IPS-18c (cell line): Measurements from ENCODE around the gene SLC12A3.

Experiments used
- H3K4me3 ChIP-seq: 2 replicates; pipeline ENCODE4 v1.7.0; 2013; ENCODE audit warnings: low read depth, mild to moderate bottlenecking, low read length, moderate library complexity; ENCODE audit not compliant: insufficient read depth
- H3K9me3 ChIP-seq: one replicate; pipeline ENCODE4 v1.6.1; 2013; ENCODE audit warnings: mild to moderate bottlenecking, low read length, moderate library complexity; ENCODE audit not compliant: control insufficient read depth, insufficient read depth

Gene SLC12A3, protein sequence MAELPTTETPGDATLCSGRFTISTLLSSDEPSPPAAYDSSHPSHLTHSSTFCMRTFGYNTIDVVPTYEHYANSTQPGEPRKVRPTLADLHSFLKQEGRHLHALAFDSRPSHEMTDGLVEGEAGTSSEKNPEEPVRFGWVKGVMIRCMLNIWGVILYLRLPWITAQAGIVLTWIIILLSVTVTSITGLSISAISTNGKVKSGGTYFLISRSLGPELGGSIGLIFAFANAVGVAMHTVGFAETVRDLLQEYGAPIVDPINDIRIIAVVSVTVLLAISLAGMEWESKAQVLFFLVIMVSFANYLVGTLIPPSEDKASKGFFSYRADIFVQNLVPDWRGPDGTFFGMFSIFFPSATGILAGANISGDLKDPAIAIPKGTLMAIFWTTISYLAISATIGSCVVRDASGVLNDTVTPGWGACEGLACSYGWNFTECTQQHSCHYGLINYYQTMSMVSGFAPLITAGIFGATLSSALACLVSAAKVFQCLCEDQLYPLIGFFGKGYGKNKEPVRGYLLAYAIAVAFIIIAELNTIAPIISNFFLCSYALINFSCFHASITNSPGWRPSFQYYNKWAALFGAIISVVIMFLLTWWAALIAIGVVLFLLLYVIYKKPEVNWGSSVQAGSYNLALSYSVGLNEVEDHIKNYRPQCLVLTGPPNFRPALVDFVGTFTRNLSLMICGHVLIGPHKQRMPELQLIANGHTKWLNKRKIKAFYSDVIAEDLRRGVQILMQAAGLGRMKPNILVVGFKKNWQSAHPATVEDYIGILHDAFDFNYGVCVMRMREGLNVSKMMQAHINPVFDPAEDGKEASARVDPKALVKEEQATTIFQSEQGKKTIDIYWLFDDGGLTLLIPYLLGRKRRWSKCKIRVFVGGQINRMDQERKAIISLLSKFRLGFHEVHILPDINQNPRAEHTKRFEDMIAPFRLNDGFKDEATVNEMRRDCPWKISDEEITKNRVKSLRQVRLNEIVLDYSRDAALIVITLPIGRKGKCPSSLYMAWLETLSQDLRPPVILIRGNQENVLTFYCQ

DNA sequence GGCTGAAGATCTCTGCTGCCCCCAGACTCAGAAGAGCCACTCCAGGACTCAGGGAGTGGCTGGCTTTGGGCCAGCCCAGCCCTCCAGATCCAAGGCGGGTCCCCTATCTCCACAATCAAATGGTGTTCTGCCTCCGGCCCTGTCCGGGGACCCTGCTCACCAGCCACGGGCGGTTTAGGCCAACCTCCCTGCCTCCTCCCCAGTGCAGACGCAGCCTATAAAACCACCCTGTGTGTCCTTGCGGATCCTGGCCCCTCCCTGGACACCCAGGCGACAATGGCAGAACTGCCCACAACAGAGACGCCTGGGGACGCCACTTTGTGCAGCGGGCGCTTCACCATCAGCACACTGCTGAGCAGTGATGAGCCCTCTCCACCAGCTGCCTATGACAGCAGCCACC lies at the start of gene SLC12A3:
TSS of gene SLC12A3 (plus strand) at position 248 of the 400 bp plus-strand sequence. CDS start at position 277, 29 bp downstream.
- no peak within 1 kb of the TSS for H3K4me3 ChIP-seq
- H3K9me3 ChIP-seq, result peaks cover 2% of the 10 kb centered on the region

DNA sequence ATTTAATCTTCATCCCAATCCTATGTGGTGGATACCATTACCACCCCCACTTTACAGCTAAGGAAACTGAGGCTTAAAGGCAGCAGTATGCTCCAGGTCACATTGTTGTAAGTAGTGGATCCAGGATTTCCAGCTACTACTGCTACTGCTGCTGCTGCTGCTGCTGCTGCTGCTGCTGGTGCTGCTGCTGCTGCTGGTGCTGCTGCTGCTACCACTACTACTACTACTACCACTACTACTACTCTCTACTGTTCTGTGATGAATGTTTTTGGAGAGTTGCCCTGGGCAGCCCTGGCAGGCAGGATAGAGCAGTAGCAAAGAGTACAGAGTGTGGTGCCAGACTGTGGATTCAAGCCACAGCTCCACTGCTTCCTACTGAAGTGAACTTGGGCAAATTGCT lies 49.3 kb upstream of the SLC12A3 start:
- Histone ChIP-seq H3K9me3 (no peaks in the 10 kb centered on the region), H3K4me3 (no peak overlapping the region)

GRCh38 chr16:56817056-56817455 lies 48.0 kb upstream of the SLC12A3 start:
- H3K9me3 ChIP-seq, result no peaks in the 10 kb centered on the region
- H3K4me3 ChIP-seq, result no peak overlapping the region

DNA sequence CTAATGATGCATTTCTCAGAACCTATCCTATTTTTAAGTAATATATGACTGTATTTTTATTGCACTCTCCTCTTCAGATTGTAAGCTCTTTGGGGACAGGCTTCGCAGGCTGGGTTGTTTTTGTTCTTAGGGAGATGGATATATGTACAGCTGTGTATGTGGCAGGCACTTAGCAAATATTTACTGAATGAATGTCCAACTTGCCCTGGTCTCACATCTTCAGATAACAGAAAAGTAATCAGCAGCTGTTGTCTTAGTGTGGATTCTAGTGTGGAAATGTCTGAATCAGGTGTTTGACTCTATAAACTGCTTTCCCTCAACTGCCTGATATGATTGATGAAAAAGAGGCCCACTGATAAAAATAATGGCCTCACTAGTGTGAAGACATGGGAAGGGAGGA lies 47.1 kb upstream of the SLC12A3 start:
- H3K9me3 ChIP-seq, result no peaks in the 10 kb centered on the region

DNA sequence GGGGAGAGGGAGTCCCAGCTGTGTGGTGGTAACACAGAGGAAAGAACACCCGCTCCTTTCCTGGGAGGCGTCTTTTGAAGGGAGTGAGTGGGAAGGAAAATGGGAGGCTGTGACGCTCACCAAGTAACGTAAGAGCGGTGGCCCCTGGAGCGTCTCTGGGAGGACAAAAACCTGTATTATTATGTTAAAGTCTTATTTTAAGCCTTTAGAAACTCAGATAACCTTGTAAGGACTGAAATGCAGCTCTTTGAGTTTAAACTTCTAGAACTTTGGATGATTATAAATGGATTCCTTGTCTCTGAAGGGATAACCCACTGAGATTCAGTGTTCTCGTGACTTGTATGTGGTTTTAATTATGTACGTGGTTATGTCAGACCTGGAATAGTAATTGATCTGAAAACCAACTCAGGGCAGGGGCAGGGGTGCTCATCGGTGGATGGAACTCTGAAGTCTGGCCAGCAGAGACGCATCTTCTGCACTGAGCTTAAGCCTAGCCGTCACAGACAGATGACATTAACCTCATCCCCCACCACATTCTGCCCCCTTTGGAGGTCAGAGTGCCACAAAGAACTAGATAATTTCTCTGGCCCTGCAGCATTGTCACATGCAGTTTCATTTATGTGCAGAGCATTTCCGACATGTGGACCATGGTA lies 41.8 kb upstream of the SLC12A3 start:
- Histone ChIP-seq H3K4me3 (no peak overlapping the region), H3K9me3 (no peaks in the 10 kb centered on the region)

More for the DNA sequence above, 47.1 kb upstream of the SLC12A3 start:
- no peak overlapping the region for H3K4me3 ChIP-seq

DNA sequence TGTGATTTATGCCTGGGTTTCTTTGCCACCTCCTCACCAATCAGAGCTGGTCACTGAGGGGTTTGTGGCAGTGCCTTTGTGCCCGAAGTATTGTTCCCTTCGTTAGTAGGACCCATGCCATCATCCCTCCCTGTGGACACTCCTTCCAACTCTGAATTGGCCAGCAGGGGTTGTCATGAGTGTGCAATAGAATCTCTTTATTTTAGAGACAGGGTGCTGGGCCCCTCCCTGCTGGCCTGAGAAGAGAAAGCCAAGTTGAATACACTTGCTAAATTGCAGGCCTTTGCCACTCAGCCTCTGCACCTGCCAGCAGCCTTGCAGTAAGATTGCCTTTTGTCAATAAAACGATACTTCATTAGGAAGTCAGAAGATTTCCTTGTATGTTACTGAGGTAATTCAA lies 40.7 kb upstream of the SLC12A3 start:
- no peak overlapping the region for H3K4me3 ChIP-seq

DNA sequence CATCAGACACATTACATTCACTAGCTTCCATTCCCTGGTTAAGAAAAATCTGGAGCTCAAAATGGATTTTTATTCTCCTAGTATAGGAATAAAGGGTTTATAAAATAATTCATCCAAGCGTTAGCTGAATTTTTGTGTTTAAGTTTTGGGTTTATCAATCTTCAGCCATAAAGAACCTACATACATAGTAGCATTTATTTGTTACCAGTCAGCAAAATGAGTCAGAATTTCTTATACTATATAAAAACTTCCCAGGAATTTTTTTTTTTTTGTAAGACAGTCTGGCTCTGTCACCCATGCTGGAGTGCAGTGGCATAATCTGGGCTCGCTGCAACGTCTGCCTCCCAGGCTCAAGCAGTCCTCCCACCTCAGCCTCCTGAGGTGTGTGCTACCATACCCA lies 40.2 kb upstream of the SLC12A3 start:
- no peak overlapping the region for H3K4me3 ChIP-seq
- H3K9me3 ChIP-seq, result no peaks in the 10 kb centered on the region

More for the DNA sequence above, 40.7 kb upstream of the SLC12A3 start:
- no peaks in the 10 kb centered on the region for H3K9me3 ChIP-seq

- no peak overlapping the region for H3K4me3 ChIP-seq
- no peaks in the 10 kb centered on the region for H3K9me3 ChIP-seq
Observed at GRCh38 chr16:56825826-56826225, 39.2 kb upstream of the SLC12A3 start.

DNA sequence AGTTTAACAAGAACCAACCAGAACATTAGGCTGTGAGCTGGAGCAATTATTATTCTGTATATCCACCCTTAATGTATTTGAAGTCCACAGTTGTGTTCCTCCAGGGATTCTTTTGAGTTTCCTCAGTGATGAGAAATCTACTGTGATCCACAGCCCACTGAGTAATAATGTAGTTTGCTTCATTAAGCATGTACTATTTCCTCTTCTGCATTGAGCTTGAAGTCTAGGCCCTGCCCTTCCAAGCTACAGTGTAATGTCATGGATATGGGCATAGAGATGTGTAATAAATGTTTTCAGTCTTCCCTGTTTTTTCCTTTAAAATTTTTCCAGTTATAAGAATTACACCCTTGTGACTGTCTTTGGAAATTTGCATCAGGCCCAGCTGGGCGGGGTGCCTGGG lies 36.4 kb upstream of the SLC12A3 start:
- no peaks in the 10 kb centered on the region for H3K9me3 ChIP-seq
- H3K4me3 ChIP-seq, result no peak overlapping the region

- no peaks in the 10 kb centered on the region for H3K9me3 ChIP-seq
- H3K4me3 ChIP-seq, result no peak overlapping the region
Observed at GRCh38 chr16:56830669-56831068, 34.3 kb upstream of the SLC12A3 start.

DNA sequence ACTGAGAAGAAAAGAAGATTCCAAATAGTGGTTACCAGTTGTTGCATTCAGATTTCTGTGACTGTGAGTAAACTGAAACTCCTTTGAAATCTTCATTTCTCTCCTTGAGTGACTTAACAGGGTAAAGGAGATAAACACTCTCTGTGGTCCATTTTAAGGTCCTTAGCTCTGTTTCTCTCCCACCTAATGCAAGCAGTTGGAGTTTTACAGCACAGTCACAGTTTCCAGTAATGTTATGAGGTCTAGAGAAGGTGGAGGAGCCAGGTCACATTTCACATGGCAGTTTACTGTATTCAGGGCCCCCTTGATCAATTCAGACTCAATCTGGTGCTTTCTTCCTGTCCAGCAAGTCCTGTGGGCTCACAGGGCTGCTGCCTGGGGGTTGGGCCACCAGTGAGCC lies 32.2 kb upstream of the SLC12A3 start:
- Histone ChIP-seq H3K4me3 (no peak overlapping the region), H3K9me3 (no peaks in the 10 kb centered on the region)

- H3K4me3 ChIP-seq, result no peak overlapping the region
- H3K9me3 ChIP-seq, result no peaks in the 10 kb centered on the region
Observed at GRCh38 chr16:56833243-56833970, 31.6 kb upstream of the SLC12A3 start.

- H3K9me3 ChIP-seq, result no peaks in the 10 kb centered on the region
Observed at GRCh38 chr16:56835320-56835719, 29.7 kb upstream of the SLC12A3 start.

GRCh38 chr16:56836410-56837230 lies 28.4 kb upstream of the SLC12A3 start:
- Histone ChIP-seq H3K9me3 (no peaks in the 10 kb centered on the region), H3K4me3 (no peak overlapping the region)

More at GRCh38 chr16:56835320-56835719, 29.7 kb upstream of the SLC12A3 start:
- no peak overlapping the region for H3K4me3 ChIP-seq

- no peaks in the 10 kb centered on the region for H3K9me3 ChIP-seq
- H3K4me3 ChIP-seq, result no peak overlapping the region
Observed at GRCh38 chr16:56838622-56839337, 26.2 kb upstream of the SLC12A3 start.
